ENCODE measurements around the gene TMEM63B. TPM values are rescaled to one million over a fixed set of nuclear protein-coding genes. Genes with fewer than 3 reads are reported as not detected.
A peak's percentile ranks its signal among the peaks of the same experiment; 100 is the strongest.
"Not testable (repeated sequence)": the region's sequence is repeated elsewhere in the genome, so short reads cannot be mapped to it uniquely, and the experiment has no call there.

The TMEM63B gene
- total RNA-seq, 1 donor from 2014 or later = 14.0 TPM

DNA sequence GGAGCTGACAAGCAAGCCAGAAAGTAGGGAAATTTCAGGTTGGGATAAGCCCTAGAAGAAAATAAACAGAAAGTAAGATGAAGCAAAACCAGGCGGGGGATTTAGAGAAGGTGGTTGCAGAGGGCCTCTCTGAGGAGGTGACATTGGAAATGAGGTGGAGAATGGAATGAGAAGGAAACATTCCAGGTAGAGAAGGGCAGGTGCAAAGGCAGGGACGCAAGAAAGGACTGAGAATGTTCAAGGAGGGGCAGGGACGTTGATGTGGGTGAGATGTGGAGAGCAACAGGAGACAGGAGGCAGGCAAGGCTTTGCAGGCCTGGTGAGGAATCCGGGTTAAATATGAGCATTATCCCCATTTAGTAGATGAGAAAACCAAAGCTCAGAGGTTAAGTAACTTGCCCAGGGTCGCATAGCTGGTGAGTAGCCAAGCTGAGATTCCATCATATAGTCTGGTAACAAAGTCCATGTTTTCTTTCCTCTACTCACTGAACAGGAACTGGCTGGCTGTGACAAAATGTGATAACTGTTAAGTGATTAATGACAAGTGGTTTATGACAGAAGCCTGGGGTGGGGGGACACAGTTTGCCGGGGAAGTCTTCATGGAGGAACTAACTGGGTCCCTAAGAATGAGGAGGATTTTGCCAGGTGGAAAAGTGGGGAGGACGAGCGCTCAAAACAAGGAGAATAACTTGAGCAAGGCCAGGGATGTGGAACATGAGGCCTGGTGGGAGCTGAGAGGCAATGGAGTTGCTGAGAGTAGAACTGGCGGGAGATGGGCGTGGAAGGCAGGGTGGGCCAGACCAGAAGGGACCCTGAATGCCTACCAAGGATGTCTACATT is 32.7 kb upstream of the TMEM63B start:
- no peak for DNase-seq (ENCODE audit: low read depth, low spot score)

DNA sequence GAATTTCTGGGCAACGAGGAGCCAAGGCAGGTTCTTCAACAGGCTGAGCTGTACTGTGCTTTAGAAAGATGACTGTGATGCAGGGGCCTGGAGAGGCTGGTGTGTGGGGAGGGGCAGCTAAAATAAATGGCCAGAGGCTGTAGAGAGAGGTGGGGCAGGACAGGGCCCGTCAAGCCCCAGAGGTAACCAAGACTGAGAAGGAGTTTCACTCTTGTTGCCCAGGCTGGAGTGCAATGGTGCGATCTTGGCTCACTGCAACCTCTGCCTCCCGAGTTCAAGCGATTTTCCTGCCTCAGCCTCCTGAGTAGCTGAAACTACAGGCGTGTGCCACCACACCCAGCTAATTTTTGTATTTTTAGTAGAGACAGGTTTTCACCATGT is 32.1 kb upstream of the TMEM63B start:
- DNase-seq (ENCODE audit: low read depth, low spot score) = not testable (repeated sequence)

DNA sequence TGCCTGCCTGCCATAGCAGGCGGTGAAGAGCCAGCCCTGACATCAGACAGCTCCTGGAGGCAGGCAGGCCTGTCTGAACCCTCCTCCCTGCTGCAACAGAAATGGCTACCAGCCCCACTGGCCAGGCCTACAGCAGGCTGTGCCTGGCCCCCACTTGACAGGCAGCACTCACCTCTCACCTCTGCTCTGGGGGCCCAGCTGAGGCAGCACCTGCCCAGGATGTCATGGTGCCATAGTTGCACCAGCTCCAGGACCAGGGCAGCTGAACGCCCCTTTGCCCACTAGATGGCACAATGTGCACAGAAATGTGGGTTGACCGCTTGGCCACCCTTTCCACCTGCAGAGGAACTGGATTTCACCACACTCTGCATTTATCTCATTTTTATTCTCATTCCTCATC is 30.7 kb upstream of the TMEM63B start:
- DNase-seq (ENCODE audit: low read depth, low spot score) = peak; percentile 27

DNA sequence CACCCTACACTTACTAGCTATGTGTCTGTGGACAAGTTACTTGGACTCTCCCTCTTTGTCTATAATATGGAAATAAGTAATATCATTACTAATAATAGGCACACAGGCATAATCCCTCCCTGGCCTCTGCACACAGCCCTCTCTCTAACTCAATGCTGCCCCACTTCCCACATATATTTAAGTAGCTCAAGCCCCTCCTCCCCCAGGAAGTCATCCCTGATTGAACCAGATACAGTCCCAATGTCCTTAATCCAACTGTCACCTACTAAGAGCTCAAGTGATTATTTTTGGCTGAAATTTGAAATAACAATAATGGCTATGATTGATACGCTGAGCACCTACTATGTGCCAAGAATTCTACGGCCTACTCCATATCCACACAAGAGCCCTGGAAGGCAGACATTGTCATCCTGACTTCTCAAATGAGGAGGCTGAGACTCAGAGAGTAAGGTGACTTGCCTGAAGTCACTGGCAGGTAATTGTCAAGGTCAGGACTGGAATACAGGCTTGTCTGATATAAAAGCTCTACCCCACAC is 29.5 kb upstream of the TMEM63B start:
- no peak for DNase-seq (ENCODE audit: low read depth, low spot score)

DNA sequence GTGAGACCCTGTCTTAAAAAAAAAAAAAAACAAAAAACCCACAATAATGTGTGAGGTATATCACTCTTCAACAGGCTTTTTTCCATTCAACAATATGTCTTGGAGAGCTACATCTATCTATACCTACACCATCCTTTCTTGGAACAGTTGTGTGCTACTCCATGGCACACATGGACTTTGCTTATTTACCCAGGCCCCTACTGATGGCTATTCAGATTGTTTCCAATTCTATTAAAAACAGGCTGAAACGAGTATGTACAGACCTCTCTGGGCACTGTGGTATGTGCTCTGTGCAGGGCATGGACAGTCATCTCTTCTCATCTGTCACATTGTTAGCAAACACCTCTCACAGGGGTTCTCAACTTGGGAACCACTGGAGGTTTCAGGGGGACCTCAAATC is 28.2 kb upstream of the TMEM63B start:
- DNase-seq (ENCODE audit: low read depth, low spot score) = no peak

DNA sequence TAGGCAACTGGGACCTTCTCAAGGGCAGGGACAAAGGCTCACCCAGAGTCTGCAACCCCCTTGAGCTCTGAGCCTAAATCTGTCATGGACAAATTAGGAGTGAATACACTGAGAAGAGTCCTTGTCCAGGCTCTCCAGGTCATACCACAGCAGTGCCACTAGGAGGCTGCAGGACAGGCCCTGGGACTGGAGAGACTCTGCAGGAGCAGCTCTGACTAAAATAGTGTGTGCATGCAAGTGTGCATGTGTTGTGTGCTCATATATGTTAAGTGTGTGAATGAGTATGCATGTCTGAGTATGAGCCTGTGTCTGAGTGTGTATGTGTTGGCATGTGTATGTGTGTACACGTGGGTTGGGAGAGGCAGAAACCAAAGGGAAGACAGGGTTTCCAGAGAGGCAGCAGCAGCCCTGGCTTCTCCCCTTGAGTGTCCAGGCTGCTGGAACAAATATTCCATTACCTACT is 27.2 kb upstream of the TMEM63B start:
- peak; percentile 24 for DNase-seq (ENCODE audit: low read depth, low spot score)

DNA sequence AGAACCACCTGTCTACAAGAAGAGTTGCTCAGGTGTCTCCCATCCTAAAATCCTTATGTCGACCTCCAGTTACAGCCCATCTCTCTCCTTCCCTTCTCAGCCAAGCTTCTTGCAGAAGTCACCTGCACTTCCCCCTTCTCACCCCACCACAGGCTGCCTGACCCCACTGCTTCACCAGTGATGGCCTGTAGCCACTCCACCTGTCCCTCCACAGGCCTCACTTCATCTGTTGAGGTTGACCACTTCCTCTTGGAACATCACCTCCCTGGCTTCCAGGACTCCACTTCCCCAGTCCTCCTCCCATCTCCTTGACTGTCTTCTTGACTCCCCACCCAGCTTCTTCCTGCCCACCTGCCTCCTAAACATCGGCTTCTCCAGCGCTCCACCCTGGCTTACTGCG is 25.5 kb upstream of the TMEM63B start:
- no peak for DNase-seq (ENCODE audit: low read depth, low spot score)

DNA sequence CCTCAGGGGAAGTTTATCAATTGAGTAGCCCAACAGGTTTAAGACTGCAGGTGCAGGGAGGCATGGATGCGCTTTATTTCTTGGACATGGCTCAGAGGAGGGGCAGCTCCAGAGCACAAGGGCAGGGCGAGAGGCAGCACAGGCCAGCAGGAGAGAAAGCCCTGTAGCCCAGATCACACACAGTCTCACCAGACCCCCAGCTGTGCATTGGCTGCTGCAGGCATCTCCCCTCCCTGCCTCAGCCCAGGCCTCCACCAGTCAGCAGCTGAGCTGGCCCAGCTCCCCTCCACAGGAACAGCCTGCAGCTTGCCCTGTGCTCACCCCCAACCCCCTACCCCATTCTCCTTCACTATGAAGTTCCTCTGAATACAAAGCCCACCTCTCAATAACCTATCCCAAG is 24.8 kb upstream of the TMEM63B start:
- no peak for DNase-seq (ENCODE audit: low read depth, low spot score)

DNA sequence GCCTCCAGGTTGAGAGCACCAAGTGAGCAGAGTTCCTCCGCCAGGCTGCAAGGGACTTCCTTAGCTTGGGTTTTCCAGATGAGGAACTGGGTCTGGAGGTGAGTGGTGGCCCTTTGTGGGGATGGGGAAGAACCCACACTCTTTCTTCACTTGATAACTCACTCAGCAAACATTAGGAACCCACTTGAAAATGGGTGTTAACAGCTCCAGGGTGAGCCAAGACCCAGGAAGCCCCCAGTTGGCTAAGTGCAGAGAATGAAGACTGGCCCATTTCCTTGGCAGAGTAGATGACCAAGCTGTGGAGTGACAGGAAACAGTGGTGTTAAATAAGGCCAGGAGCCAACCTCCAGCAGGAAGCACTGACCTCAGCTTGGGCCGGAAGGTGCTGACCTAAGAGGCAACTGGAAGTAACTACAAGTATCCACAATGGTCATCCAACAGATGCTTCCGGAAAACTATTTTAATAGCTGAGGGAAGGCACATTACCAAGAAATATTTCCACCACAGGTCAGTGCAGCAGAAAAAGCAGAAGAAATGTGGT is 22.8 kb upstream of the TMEM63B start:
- peak; percentile 96 for DNase-seq (ENCODE audit: low read depth, low spot score)

DNA sequence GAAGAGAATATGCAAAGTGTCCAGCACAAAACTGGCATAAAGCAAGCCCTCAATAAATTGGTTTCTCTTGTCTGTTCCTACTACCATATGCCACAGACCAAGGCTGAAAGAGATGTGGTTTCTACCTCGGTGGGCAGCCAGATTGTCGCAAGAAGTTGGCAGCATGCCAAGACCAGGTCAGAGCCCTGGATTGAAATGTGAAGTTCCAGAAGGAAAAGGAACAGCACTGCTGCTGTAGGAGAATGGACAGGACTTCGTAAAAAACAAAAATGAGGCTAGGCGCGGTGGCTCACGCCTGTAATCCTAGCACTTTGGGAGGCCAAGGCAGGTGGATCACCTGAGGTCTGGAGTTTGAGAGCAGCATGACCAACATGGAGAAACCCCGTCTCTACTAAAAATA is 22.2 kb upstream of the TMEM63B start:
- no peak for DNase-seq (ENCODE audit: low read depth, low spot score)

DNA sequence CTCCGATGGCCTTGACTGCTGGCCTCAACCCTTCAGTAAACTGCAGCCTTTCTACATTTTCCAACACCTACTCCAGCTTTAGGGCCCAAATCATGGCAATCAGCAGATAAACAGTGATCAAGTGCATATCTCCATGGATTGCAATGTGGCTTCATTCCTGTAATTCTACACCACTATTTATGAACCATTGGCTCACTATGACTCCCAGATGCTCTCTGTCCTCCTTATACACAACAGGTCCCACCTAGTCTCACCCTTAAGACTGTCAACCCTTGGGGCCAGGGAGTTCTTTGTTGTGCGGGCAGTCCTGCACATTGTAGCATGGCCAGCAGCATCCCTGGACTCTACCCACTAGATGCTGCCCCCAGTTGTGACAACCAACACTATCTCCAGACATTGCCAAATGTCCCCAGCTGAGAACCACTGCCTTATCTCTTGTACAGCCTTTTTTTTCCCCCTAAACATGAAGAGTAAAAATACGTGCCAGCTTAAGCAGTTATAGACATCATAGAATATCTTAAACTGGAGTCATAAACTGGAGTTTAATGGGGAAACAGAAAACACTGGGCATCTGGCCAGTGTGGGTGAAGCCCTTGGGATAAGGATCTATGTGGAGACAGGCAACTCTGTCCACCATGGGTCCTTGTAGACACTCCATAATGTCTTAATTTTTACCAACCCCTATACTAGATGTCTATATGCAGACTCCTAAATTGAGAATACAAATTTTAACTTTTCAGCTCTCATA is 21.2 kb upstream of the TMEM63B start:
- DNase-seq (ENCODE audit: low read depth, low spot score) = no peak

DNA sequence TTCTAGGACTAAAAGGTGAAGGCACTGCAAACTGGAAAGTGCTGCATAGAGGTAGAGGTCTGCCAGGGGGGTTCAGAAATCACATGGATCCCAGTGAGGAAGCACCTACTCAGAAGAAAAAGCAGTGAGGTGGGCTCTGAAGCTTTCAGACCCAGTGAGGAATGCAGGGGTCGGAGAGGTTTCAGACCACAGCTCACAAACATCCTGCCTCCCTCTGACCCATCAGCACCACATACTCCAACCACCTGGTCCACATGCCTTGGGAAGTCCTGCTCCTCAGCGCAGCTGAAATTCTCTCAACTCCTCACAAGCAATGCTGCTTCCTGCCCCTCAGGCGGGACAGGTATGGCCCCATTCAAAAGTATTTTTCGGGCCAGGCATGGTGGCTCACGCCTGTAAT is 20.3 kb upstream of the TMEM63B start:
- DNase-seq (ENCODE audit: low read depth, low spot score) = peak; percentile 51

DNA sequence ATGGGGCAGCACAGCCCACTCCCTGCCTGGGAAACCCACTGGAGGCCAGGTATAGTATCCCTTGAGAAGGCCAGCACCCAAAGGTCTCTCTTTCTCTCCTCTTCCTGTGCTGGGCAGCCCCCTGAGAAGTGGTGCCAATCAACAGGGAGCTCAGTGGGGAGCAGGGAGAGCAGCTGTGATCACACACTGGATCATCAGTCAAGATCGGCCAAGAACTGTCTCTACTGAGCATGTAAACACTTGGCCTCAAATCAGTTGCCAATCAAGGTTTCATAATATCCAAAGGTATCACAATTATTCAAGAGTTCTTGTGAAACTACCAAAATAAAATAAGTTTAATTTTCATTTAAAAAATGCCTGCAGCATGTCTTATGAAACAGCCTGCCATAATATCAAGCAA is 18.9 kb upstream of the TMEM63B start:
- no peak for DNase-seq (ENCODE audit: low read depth, low spot score)

DNA sequence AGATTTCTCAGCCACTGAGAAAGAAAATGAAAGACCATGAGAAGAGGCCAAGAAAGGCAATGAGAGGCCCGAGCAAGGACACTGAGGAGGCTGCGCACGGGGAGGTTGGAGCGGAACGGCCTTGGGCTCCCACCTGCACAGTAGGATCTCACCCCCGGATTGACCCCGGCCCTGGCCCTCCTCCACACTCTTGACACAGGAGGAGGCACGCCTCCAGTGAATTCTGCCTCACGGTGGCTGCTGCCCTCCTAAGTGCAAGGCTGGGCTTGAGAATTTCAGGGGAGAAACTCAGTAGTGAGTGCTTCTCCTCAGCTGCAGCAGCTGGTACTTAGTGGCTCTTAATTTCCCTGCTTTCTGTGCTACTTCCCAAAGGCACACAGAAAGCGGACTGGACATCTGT is 18.1 kb upstream of the TMEM63B start:
- DNase-seq (ENCODE audit: low read depth, low spot score) = no peak

DNA sequence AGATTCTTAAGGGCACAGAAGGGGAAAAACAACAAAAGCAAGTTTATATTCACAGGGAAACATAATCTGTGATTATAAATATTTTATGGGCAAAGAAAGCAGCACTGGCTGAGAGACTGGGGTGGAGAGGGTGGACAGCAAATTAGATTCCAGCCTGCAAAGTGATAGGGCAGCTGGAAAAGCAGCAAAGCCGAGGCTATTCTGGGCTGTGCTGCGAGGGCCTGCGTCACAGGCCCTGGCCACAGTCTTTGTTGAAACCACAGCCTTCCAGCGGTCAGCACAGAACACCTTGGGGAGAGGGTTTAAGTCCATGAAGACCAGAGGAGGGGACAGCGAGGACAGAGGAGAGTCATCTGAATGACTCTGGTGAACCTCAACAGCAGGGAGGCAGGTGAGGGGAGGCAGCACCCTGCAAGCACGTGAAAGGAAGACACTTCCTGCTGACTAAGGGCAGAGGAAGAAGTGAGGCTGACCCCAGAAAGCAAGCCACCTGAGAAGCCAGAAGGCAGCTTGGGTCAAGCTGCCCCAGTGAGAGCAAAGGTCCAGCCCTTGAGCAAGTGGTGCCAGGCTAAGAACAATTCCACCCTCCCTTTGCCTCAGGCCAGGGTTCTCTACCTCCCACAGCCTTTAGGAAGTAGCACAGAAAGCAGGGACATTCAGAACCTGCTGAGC is 17.2 kb upstream of the TMEM63B start:
- no peak for DNase-seq (ENCODE audit: low read depth, low spot score)

DNA sequence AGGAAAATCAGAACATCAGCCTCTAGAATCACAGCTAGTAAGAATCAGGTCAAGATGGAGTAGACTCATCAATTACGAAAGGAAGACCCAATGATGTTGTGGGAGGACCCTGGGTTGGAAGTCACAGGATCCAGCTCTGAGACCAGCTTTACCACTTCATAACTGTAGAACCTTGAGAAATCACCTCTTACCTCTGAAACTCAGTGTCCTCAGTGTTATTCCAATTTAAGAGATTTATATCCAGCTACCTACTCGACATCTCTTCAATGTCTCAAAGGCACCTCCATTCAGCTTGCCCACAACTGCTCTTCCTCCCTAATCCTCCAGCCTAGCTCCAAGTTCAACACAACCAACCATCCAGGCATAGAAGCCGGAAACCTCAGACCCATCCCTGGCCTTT is 16.4 kb upstream of the TMEM63B start:
- no peak for DNase-seq (ENCODE audit: low read depth, low spot score)

DNA sequence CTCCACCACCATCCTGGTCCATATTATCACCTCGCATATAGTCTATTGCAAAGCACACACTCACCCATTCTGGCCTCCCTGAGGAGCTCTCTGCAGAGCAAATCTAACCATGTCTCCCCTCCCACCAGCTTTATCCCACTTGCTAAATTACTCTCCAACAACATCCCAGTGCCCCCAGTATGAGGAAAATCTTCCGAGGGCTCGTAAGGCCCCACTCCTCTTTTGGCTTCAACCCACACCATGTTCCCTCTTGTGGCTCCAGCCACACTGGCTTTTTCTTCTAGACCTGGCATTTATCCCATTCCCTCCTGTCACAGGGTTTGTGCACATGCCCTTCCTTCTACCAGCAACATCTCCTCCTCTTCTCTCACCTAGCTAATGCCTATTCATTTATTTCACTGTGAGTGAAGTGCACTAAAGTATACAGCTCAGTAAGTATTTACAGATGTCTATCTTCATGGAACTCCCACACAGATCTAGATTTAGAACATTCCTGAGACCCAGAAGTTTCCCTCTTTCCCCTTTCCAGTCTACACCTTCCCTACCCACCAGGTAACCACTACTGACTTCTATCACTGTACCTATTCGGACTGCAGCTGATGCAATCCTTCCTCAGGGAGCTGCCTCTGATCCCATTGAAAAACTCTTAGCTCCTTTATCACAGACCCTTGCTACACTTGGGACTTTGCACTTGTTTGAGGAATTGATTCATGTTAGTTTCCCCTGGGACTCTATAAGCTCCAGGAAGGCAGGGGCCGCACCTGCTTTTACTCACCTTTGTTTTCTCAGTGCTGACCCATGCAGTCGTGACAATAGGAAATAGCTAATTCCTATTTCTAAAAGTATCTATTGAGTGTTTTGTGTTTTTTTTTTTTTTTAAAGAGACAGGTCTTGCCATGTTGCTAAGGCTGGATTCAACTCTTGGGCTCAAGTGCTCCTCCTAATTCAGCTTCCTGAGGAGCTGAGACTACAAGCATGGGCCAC is 15.6 kb upstream of the TMEM63B start:
- no peak for DNase-seq (ENCODE audit: low read depth, low spot score)

DNA sequence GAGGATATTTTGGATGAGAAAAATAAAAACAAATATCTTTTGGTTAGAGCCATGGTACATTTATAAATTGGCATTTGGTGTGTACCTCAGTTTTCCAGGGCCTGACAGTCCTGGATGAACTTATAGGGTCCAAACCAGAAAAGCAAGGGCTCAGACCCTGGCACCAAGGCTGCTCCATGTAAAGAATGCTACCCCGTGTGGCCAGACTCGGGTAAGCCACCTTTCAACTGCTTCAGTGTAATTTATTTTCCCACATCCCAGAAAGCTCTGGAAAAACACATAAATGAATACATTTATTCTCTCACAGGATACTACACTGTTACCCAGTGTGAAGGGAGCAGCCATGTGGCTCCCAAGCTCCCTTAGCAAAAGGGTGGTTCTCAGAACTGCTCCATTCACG is 13.9 kb upstream of the TMEM63B start:
- no peak for DNase-seq (ENCODE audit: low read depth, low spot score)

DNA sequence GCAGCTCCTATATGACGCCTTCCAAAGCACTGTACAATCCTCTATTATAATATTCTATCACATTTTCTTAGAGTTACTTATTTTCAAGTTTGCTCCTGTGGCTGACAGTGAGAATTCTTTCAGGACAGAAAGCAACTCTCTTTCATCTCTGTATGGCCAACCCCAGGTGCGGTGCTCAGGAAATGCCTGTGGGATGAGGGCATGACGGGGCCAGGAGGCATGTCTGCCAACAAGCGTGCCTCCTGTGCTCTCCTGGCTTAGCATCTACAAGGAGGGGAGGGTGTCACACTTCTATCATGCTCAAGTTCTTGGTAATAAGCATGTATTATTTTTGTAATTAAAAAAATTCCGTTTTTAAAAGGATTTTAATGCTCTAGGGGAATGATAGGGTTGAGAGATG is 11.5 kb upstream of the TMEM63B start:
- no peak for DNase-seq (ENCODE audit: low read depth, low spot score)

DNA sequence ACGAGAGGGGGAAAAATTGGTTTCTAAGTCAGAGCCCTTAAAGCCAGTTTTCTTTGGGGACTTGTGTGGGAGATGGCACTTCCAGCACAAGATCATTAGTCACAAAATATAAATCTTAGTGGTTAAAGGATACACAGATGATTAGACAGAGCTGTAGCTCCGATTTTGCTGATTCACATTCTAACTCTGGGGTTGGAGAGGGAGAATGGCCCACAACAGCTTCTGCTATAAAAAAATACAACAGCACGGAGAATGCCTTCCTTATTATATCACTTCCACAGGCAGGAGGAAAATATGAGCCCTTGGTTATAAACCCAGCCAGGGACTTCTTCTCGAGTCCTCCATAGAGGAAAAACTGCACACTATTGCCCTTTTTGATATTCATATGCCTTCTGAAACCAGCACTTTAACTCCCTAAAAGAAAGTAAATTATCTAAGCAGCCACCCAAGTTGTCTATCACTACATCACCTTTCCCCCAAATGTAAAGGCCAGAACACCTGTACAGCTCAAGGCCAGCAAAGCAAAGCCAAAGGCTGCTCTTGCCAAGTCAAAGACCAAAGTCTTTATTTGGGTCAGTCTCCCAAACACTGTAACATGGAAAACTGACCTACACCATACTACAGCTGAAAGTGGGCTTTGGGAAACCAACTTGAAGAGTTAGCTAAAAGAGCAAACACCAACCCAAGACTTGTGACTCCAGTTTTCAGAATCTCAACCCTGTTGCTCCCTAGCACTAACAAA is 10.5 kb upstream of the TMEM63B start:
- DNase-seq (ENCODE audit: low read depth, low spot score) = no peak

Measured in pulmonary artery endothelial cell (primary cell).